Measurements from ENCODE around the gene COL4A2. TPM values are rescaled to one million over a fixed set of nuclear protein-coding genes. Genes with fewer than 3 reads are reported as not detected.
A peak's percentile ranks its signal among the peaks of the same experiment; 100 is the strongest.

The COL4A2 gene
- polyA plus RNA-seq, 2 of the 4 experiments (the other 2 are of a cell fraction): 46.9 to 119 TPM

DNA sequence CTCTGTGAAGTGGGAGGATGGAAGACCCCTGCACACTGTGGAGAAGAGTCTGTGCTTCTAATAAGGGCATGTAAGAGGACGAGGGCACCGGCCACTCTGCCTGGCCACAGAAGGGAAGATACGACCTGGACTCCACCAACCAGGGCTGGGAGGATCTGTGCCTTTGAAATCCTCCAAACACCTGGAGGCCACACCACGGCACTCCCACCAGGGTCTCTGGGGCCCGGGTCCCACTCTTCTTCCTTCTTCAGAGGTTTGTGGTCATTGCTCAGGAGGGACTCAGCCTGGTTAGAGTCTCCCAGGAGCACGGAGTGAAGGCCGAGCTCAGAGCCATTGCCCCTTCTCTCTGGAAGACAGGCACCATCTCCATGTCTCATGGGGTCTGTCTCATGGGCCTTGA is 212.4 kb downstream of the COL4A2 start:
- ChIA-PET POLR2A (no interaction called here), CTCF (no interaction called here)
- WGBS (ENCODE audit: missing lambda C conversion rate): 60% methylated on average over 1 of the region's 7 CpGs
- DNase-seq (ENCODE audit: low read depth in 1 of 2, low spot score in 1 of 2) (no peak), ATAC-seq (no peak), FAIRE-seq (no peak)
- TF ChIP-seq HOXB5 (CRISPR knock-in tag; IDR thresholded peaks at IDR 0.05): no peak
- TF ChIP-seq, protein P1, sequence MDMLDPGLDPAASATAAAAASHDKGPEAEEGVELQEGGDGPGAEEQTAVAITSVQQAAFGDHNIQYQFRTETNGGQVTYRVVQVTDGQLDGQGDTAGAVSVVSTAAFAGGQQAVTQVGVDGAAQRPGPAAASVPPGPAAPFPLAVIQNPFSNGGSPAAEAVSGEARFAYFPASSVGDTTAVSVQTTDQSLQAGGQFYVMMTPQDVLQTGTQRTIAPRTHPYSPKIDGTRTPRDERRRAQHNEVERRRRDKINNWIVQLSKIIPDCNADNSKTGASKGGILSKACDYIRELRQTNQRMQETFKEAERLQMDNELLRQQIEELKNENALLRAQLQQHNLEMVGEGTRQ (IDR thresholded peaks at IDR 0.05): no peak
- TF ChIP-seq FOSL2 (IDR thresholded peaks at IDR 0.05): no peak
- no peak for TF ChIP-seq FOSL2 (CRISPR knock-in tag; IDR thresholded peaks at IDR 0.05)
- TF ChIP-seq RAD21 (conservative IDR thresholded peaks at IDR 0.05 in 1 of 2, IDR thresholded peaks at IDR 0.05 in 1 of 2): no peak
- TF ChIP-seq, protein P2, sequence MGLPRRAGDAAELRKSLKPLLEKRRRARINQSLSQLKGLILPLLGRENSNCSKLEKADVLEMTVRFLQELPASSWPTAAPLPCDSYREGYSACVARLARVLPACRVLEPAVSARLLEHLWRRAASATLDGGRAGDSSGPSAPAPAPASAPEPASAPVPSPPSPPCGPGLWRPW (IDR thresholded peaks at IDR 0.05): no peak
- TF ChIP-seq RFX5 (IDR thresholded peaks at IDR 0.05): no peak
- no peak for TF ChIP-seq PHF8 (IDR thresholded peaks at IDR 0.05; ENCODE audit: borderline replicate concordance, low read depth)
- TF ChIP-seq, protein P3, sequence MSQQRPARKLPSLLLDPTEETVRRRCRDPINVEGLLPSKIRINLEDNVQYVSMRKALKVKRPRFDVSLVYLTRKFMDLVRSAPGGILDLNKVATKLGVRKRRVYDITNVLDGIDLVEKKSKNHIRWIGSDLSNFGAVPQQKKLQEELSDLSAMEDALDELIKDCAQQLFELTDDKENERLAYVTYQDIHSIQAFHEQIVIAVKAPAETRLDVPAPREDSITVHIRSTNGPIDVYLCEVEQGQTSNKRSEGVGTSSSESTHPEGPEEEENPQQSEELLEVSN (IDR thresholded peaks at IDR 0.05; ENCODE audit: borderline replicate concordance, low read depth): no peak
- no peak for TF ChIP-seq ZC3H11A (IDR thresholded peaks at IDR 0.05)
- no peak for TF ChIP-seq SMC3 (IDR thresholded peaks at IDR 0.05)
- TF ChIP-seq JUNB (IDR thresholded peaks at IDR 0.05): no peak
- no peak for TF ChIP-seq ESRRA (IDR thresholded peaks at IDR 0.05; ENCODE audit: borderline replicate concordance, low read length)
- TF ChIP-seq, protein P4, sequence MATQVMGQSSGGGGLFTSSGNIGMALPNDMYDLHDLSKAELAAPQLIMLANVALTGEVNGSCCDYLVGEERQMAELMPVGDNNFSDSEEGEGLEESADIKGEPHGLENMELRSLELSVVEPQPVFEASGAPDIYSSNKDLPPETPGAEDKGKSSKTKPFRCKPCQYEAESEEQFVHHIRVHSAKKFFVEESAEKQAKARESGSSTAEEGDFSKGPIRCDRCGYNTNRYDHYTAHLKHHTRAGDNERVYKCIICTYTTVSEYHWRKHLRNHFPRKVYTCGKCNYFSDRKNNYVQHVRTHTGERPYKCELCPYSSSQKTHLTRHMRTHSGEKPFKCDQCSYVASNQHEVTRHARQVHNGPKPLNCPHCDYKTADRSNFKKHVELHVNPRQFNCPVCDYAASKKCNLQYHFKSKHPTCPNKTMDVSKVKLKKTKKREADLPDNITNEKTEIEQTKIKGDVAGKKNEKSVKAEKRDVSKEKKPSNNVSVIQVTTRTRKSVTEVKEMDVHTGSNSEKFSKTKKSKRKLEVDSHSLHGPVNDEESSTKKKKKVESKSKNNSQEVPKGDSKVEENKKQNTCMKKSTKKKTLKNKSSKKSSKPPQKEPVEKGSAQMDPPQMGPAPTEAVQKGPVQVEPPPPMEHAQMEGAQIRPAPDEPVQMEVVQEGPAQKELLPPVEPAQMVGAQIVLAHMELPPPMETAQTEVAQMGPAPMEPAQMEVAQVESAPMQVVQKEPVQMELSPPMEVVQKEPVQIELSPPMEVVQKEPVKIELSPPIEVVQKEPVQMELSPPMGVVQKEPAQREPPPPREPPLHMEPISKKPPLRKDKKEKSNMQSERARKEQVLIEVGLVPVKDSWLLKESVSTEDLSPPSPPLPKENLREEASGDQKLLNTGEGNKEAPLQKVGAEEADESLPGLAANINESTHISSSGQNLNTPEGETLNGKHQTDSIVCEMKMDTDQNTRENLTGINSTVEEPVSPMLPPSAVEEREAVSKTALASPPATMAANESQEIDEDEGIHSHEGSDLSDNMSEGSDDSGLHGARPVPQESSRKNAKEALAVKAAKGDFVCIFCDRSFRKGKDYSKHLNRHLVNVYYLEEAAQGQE (IDR thresholded peaks at IDR 0.05): no peak
- TF ChIP-seq ZSCAN20 (CRISPR knock-in tag; IDR thresholded peaks at IDR 0.05): no peak
- H3K4me2 ChIP-seq: no peak overlapping the region
- no peak overlapping the region for H3K4me3 ChIP-seq
- H3K27ac ChIP-seq: no peak overlapping the region
- peaks cover 16% of the 10 kb centered on the region; the same call in 2 of the 3 replicates for H3K4me1 ChIP-seq
- no peaks in the 10 kb centered on the region for H3K9me3 ChIP-seq

DNA sequence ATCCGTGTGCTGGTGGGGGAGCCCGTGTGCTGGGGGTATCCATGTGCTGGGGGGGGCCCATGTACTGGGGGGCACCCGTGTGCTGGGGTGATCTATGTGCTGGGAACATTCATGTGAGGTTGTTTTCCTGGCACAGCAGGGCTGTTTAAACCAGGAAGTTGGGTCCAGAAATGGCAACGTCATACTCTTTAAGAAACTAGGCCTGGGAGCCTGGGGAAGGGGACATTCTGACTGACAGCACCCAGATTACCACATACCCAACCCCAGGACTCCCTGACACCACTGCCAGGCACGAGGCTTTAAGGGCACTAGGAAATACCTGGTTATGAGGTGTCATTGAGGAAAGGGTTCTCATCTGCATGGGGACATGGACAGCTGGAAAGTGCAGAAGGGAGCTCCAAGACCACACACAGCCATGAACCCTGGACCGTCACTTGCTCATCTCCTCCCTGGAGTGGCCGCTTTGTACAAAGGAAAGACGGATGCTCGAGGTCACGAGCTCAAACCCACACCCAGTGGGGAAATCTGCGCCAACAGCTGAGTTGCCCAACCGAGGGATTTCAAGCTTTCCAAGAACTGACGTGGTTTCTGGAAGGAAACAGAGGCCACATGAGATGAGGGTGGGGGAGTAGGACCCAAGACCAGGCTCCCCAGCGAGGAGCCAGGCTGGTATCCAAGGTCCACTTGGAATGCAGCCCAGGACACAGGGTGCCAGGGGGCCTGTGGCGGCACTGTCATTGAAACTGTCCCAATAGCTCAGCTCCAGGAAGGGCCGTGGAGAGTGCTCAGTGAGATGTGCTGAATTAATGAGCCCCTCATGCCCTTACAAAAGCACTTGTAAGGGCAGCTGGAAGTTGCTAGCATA is 213.6 kb downstream of the COL4A2 start:
- Histone ChIP-seq H3K4me3 (no peak overlapping the region), H3K4me1 (peaks cover 16% of the 10 kb centered on the region; the same call in 2 of the 3 replicates), H3K27ac (peak overlapping the region; percentile 24 to 65; a peak in 3 of 6 replicates), H3K4me2 (no peak overlapping the region), H3K9me3 (no peaks in the 10 kb centered on the region)
- CTCF ChIA-PET: interaction anchor here (1.3 kb wide), 1 partner anchor 18 kb away, joined by 5 read pairs; no protein-coding TSS in a partner anchor
- ATAC-seq (no peak), FAIRE-seq (no peak), DNase-seq (ENCODE audit: low read depth in 1 of 2, low spot score in 1 of 2) (peak in 1 of 2 experiments; percentile 20)
- POLR2A ChIA-PET: no interaction called here
- TF ChIP-seq, protein P5, sequence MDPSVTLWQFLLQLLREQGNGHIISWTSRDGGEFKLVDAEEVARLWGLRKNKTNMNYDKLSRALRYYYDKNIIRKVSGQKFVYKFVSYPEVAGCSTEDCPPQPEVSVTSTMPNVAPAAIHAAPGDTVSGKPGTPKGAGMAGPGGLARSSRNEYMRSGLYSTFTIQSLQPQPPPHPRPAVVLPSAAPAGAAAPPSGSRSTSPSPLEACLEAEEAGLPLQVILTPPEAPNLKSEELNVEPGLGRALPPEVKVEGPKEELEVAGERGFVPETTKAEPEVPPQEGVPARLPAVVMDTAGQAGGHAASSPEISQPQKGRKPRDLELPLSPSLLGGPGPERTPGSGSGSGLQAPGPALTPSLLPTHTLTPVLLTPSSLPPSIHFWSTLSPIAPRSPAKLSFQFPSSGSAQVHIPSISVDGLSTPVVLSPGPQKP (IDR thresholded peaks at IDR 0.05; ENCODE audit: low read depth, low read length): no peak
- TF ChIP-seq, protein P6, sequence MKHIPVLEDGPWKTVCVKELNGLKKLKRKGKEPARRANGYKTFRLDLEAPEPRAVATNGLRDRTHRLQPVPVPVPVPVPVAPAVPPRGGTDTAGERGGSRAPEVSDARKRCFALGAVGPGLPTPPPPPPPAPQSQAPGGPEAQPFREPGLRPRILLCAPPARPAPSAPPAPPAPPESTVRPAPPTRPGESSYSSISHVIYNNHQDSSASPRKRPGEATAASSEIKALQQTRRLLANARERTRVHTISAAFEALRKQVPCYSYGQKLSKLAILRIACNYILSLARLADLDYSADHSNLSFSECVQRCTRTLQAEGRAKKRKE (CRISPR knock-in tag; IDR thresholded peaks at IDR 0.05; ENCODE audit: low read depth): no peak
- TF ChIP-seq ZNF302 (CRISPR knock-in tag; IDR thresholded peaks at IDR 0.05) (no peak), FOSL2 (IDR thresholded peaks at IDR 0.05) (no peak), FOSL2 (CRISPR knock-in tag; IDR thresholded peaks at IDR 0.05) (no peak), RAD21 (conservative IDR thresholded peaks at IDR 0.05 in 1 of 2, IDR thresholded peaks at IDR 0.05 in 1 of 2) (no peak), RNF2 (IDR thresholded peaks at IDR 0.05; ENCODE audit: borderline replicate concordance, low read depth) (no peak), RCOR1 (IDR thresholded peaks at IDR 0.05; ENCODE audit: low read depth, low read length) (no peak), CBX2 (IDR thresholded peaks at IDR 0.05; ENCODE audit: borderline replicate concordance, low read depth) (no peak), KDM5A (IDR thresholded peaks at IDR 0.05) (no peak), HEYL (CRISPR knock-in tag; IDR thresholded peaks at IDR 0.05) (no peak)
- WGBS (ENCODE audit: missing lambda C conversion rate): 65% methylated on average over 12 of the region's 16 CpGs
